Brain microvascular endothelial cell (primary cell): ENCODE measurements around the gene GMDS.

ENCODE experiments used
- DNase-seq: peaks from one replicate; pipeline ENCODE4 v3.0.0-alpha.2; 2020
- H3K27ac ChIP-seq: fragments of 250-450 bp; sonication (Bioruptor Pico); 2 replicates; pipeline ENCODE4 v1.5.1; 2020; ENCODE audit warnings: mild to moderate bottlenecking, moderate library complexity
- H3K27me3 ChIP-seq: fragments of 250-450 bp; sonication (Bioruptor Pico); replicated peaks from 2 replicates; pipeline ENCODE4 v1.5.1; 2020; ENCODE audit warnings: mild to moderate bottlenecking
- H3K36me3 ChIP-seq: fragments of 250-450 bp; sonication (Bioruptor Pico); replicated peaks from 2 replicates; pipeline ENCODE4 v1.5.1; 2020; ENCODE audit warnings: mild to moderate bottlenecking
- H3K4me3 ChIP-seq: 2 replicates; pipeline ENCODE4 v1.5.1; 2011; ENCODE audit warnings: low read depth, mild to moderate bottlenecking, control low read depth, low read length, moderate library complexity
- in situ Hi-C: cut with HindIII; loops from 2 replicates; pipeline ENCODE4 v1.10.0; 2017; ENCODE audit warnings: low sequenced_read_pairs, low pct_ligation_motif_present
- TF ChIP-seq, protein P1 (sequence below): IDR thresholded peaks from 2 replicates; pipeline ENCODE4 v1.5.1; 2011; ENCODE audit warnings: low read depth, mild to moderate bottlenecking, moderate library complexity, low read length, control low read depth, inconsistent platforms; ENCODE audit errors: missing control alignments

Gene GMDS

GRCh38 chr6:1631251-1631650 lies 614.2 kb downstream of the GMDS start:
- TF ChIP-seq, protein P1, sequence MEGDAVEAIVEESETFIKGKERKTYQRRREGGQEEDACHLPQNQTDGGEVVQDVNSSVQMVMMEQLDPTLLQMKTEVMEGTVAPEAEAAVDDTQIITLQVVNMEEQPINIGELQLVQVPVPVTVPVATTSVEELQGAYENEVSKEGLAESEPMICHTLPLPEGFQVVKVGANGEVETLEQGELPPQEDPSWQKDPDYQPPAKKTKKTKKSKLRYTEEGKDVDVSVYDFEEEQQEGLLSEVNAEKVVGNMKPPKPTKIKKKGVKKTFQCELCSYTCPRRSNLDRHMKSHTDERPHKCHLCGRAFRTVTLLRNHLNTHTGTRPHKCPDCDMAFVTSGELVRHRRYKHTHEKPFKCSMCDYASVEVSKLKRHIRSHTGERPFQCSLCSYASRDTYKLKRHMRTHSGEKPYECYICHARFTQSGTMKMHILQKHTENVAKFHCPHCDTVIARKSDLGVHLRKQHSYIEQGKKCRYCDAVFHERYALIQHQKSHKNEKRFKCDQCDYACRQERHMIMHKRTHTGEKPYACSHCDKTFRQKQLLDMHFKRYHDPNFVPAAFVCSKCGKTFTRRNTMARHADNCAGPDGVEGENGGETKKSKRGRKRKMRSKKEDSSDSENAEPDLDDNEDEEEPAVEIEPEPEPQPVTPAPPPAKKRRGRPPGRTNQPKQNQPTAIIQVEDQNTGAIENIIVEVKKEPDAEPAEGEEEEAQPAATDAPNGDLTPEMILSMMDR = no peak
- peaks cover 28% of the 10 kb centered on the region for H3K27me3 ChIP-seq
- H3K27ac ChIP-seq = no peak overlapping the region
- no peak for DNase-seq
- H3K36me3 ChIP-seq = no peaks in the 10 kb centered on the region
- no peak overlapping the region for H3K4me3 ChIP-seq
- in situ Hi-C loops = no loop called here

GRCh38 chr6:1630771-1631217 lies 614.6 kb downstream of the GMDS start:
- H3K36me3 ChIP-seq = no peaks in the 10 kb centered on the region
- no peak overlapping the region for H3K27ac ChIP-seq
- TF ChIP-seq, protein P1 = no peak
- H3K27me3 ChIP-seq = peaks cover 33% of the 10 kb centered on the region
- H3K4me3 ChIP-seq = no peak overlapping the region
- DNase-seq = peak; percentile 80
- in situ Hi-C loops = no loop called here

DNA sequence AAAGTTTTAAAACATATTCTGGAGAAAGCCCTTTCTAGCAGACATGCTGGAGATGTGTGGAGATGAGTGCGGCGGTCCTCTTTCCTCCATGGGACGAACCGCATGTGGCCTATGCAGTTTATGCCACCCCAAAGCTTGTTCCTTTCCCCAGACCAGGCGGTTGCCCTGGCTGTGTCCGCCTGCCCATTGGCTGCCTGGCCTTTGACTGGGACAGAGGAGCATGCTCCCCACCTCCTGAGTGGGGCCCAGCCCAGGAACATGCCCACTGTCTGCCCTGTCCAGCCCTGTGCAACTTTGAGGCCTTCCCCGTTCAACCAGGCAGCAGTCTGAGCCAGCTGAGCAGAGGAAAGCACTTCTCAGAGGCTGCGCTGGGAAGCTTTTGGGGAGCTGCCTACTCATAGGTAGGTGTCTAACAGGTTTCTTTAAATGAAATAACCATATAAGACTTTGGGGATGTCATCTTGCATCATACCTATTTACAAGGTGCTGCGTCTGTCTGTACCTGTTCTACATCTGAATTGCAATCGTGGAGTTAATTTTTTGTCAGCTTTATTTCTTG lies 615.1 kb downstream of the GMDS start:
- in situ Hi-C loops = no loop called here
- peaks cover 38% of the 10 kb centered on the region for H3K27me3 ChIP-seq
- H3K36me3 ChIP-seq = no peaks in the 10 kb centered on the region

GRCh38 chr6:1629316-1629715 lies 616.1 kb downstream of the GMDS start:
- in situ Hi-C loops = no loop called here

More for the DNA sequence above, 615.1 kb downstream of the GMDS start:
- DNase-seq = no peak
- Histone ChIP-seq H3K4me3 (no peak overlapping the region), H3K27ac (no peak overlapping the region)
- TF ChIP-seq, protein P1 = no peak

GRCh38 chr6:1627827-1628560 lies 617.4 kb downstream of the GMDS start:
- no peaks in the 10 kb centered on the region for H3K36me3 ChIP-seq
- H3K27me3 ChIP-seq = peaks cover 55% of the 10 kb centered on the region
- H3K4me3 ChIP-seq = no peak overlapping the region
- no peak for DNase-seq
- in situ Hi-C loops = no loop called here
- no peak overlapping the region for H3K27ac ChIP-seq
- TF ChIP-seq, protein P1 = no peak

More at GRCh38 chr6:1629316-1629715, 616.1 kb downstream of the GMDS start:
- Histone ChIP-seq H3K27ac (no peak overlapping the region), H3K27me3 (peaks cover 44% of the 10 kb centered on the region), H3K36me3 (no peaks in the 10 kb centered on the region), H3K4me3 (no peak overlapping the region)
- TF ChIP-seq, protein P1 = no peak
- DNase-seq = no peak
